NCI-H446 (cell line): ENCODE data around the gene TTPAL.

ENCODE experiments used
- DNase-seq, 2 experiments: peaks; one replicate each; lab custom pipeline; 2025; lab: John Stamatoyannopoulos, UW

TTPAL gene

GRCh38 chr20:44442298-44443070 is 33.2 kb upstream of the TTPAL start:
- no peak for DNase-seq

DNA sequence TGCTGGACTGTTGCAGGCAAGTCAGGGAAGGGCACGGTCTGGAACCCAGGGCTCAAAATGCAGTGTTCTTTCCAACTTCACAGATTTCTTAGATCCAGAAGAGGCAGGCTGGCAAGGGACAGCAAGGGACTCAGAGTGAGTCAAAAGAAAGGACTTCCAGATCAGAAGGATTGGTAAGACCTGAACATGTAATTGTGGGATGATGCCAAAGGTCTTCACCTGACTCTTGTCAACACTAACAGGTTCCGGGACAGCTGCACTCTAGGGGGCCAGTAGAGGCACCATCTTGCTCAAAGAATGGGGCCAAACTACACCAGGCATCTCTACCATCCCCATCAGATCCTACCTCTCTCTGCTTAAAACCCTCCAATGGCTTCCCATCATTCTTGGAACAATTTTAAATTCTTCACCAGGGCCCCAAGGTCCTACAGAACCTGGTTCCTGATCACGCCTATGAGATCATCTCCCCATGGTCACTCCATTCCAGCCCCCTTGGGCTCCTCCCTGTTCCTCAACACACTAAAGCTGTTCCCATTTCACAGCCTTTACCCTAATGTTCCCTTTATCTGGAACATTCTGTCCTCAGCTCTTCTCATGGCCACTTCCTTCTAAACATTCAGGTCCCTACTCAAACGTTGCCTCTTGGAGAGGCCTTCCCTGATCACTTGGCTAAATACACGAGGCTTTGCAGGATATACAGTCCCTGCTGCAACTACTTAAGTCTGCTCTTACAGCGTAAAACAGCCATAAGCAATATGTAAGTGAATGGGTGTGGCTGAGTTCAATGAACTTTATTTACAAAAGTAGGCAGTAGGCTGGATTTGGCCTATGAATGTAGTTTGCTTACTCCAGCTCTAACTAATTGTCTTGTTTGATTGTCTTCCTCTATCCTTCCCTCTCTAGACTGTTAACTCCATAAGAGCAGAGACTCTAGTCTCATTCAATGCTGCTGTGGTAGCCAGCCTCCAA is 29.6 kb upstream of the TTPAL start:
- no peak for DNase-seq

DNA sequence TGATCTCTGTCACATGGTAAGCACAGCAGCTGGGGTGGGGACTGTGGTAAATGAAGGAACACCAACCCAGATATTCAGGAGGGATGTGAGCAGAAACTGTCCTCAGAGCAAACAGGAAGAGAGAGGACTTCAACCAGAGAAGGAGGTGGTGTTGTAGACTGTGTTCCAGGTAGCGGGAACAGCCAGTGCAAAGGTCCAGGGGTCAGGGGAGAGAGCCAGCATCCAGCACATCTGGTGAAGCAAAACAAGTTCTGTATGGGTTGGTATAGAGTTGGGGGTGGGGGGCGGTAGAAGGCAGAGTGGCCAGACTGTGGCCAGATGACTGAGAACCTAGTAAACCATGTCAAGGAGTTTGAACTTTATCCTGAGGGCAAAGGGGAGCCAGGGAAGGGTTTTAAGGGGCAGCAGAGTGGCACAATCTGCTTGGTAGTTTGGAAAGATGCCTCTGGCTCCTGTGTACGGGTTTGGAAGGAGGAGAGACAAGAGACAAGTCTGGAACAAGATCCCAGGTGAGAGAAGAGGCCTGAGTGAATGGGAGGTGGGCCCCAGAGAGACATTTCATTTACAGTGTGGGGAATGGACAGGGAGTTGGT is 27.8 kb upstream of the TTPAL start:
- DNase-seq: no peak

- DNase-seq: no peak
These were observed 26.7 kb upstream of the TTPAL start for GRCh38 chr20:44448753-44449546.

GRCh38 chr20:44449864-44450263 is 25.8 kb upstream of the TTPAL start:
- DNase-seq: no peak

GRCh38 chr20:44450281-44450889 is 25.3 kb upstream of the TTPAL start:
- no peak for DNase-seq

GRCh38 chr20:44450903-44451450 is 24.7 kb upstream of the TTPAL start:
- DNase-seq: no peak

DNA sequence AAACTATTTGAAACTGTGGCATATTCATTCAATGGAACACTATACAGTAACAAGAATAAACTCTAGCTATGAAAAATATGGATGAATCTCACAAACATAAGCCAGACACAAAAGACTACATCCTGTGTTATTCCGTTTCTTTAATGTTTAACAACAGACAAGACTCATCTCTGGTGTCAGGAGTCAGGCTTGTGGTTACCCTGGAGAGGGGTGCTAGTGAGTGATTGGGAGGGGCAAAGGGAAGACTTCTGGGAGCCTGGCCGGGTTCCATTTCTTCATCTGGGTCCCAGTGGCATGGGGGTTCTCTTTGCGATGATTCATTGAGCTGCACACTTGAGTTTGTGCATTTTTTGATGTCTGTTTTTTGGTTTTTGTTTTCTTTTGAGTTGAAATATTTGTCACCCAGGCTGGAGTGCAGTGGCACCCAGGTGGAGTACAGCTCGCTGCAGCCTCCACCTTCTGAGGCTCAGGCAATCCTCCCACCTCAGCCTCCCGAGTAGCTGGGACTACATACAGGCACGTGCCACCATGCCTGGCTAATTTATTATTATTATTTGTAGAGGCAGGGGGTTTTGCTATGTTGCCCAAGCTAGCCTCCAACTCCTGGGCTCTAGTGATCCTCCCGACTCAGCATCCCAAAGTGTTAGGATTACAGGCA is 21.2 kb upstream of the TTPAL start:
- no peak for DNase-seq

- DNase-seq: no peak
These were observed 20.5 kb upstream of the TTPAL start for GRCh38 chr20:44455126-44455525.

- DNase-seq: no peak
These were observed 19.1 kb upstream of the TTPAL start for GRCh38 chr20:44456611-44457010.

DNA sequence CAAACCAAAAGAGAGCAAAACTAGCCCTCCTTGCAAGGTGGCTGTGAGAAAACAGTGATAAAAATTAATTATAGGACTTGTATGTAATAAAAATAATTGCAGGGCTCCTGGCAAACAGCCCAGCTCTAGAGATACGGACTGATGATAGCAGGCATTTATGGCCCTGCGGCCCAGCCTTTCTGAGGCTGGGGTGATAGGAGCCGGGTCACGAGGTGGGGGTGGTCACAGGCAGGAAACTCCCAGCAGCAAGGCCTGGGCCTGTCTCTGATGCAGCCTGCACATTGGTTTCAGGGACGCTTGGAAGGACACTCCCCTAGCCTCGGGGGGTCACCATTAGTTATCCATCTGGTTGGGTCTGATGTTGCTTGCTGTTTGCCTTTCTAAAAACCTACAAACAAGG is 18.7 kb upstream of the TTPAL start:
- no peak for DNase-seq

DNA sequence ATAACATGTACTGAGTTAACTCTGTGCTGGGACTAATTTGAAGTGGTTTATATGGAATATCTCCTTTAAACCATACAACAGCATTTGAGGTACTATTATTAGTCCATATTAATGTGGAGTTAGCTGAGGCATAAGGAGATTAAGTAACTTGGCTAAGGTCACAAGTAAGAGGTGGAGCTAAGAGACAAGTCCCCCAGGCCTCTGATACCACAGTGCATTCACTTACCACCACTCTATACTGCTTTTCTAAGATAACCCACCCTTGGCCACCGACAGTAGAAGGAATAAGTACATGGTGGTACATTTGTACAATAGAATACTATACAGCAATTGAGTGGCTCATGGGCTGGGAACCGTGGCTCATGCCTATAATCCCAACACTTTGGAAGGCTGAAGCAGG is 16.4 kb upstream of the TTPAL start:
- DNase-seq: no peak

GRCh38 chr20:44460795-44461141 is 14.9 kb upstream of the TTPAL start:
- no peak for DNase-seq

DNA sequence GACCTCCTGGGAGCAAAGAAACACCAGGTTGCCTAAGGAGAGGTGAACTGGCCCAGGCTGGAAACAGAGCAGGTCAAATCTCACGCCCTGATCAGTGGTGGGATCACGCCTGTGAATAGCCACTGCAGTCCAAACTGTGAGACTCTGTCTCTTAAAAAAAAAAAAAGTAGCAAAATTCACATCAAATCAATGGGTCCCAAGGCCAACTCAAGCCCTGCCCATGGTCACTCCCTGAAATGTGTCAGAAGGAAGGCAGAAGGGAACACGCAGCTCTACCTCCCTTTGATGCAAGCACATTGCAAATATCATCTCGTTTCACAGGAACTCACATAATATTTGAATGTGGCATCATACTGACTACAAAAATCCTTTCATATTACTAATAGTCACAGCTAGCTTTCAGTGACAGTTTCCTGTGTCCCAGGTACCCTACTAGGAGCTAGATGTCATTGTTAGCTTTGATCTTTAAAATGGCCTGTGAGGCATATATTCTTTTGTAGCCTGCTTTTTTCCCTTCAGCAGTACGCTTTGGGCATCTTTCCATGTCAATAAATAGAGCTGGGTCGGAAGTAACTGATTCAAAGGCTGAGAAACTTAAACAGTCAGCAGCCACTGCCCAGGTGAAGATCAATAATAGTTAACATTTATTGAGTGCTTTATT is 14.4 kb upstream of the TTPAL start:
- DNase-seq: no peak

GRCh38 chr20:44461803-44462174 is 13.9 kb upstream of the TTPAL start:
- no peak for DNase-seq

DNA sequence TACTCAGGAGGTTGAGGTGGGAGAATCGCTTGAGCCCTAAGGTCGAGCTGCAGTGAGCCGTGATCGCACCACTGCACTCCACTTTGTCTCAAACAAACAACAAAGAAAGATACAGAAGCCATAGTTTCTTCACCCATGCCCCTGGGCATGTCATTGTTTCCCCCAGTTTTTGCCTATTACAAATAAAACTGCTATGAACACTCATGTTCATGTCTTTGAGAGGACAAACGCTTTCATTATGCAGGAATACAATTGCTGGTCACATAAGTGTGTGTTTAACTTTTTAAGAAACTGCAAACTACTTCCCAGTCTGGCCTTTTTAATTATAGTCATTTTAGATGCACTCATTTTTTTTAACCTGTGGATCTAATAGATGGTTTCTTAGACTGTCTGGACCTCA is 12.2 kb upstream of the TTPAL start:
- no peak for DNase-seq

DNA sequence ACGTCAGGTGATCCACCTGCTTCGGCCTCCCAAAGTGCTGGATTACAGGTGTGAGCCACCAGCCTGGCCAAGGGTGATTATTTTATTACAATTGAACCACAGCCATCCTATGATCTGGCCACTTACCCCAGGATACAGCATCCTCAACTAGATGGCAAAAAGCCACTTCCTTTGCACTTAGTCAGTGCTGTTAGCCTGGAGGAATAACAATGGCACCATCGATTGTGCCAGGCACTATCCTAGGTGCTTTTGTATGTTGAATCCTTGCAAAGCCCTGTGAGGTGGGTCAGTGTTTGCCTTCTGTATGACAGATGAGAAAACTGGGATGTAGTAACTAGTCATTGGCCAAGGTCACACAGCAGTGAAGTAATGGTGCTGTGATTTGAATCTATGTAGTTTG is 11.2 kb upstream of the TTPAL start:
- no peak for DNase-seq

DNA sequence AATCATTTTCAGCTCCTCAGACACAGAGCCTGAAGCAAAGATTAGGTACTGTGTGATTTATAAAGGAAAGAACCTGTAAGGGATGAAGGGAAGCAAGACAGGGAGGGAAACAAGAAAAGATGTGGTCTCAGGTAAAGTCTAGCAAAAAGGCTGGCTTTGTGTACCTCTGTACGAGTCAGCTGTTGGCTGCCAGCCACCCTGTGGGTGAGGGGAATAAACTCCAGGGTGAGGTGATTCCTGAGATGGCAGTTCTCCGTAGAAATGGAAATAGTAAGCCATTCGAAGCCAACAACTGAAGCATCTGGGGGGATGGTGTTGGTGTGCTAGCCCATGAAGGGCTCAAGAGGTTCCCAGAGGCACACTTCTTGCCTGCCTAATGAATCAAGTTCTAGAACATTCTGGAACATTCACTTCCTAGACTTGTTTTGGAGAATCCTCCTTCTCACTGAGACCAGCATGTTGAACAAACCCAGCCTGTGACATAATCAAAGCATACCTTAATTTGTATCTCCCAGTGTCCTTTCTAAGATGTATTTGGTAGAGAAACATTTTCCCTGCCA is 10.6 kb upstream of the TTPAL start:
- no peak for DNase-seq

- no peak for DNase-seq
These were observed 8.3 kb upstream of the TTPAL start for GRCh38 chr20:44467289-44467883.
